HL-60 (cell line): ENCODE results near the gene ZPBP2.
"Not testable (repeated sequence)": the region's sequence is repeated elsewhere in the genome, so short reads cannot be mapped to it uniquely, and the experiment has no call there.

Experiments used
- DNase-seq, 2 experiments: peaks; one replicate each; pipeline ENCODE4 v3.0.0-alpha.2; 2010 to 2020; ENCODE audit warnings: low read depth in 1 of 2, low spot score in 1 of 2
- H3K27ac ChIP-seq: fragments of 250-450 bp; sonication (Bioruptor Pico); replicated peaks from 2 replicates; pipeline ENCODE4 v1.5.1; 2020; ENCODE audit warnings: mild to moderate bottlenecking, moderate library complexity
- H3K27me3 ChIP-seq: fragments of 250-450 bp; sonication (Bioruptor Pico); 2 replicates; pipeline ENCODE4 v1.5.1; 2021; ENCODE audit warnings: mild to moderate bottlenecking, moderate library complexity; ENCODE audit not compliant: insufficient read depth, poor library complexity, severe bottlenecking
- H3K4me3 ChIP-seq: replicated peaks from 2 replicates; pipeline ENCODE4 v1.5.1; 2011; ENCODE audit warnings: mild to moderate bottlenecking, control low read depth, low read length; ENCODE audit not compliant: insufficient read depth
- GABPA ChIP-seq: IDR thresholded peaks from 2 replicates; pipeline ENCODE4 v1.6.1; 2012; ENCODE audit warnings: low read depth
- POLR2AphosphoS5 ChIP-seq: IDR thresholded peaks from 2 replicates; pipeline ENCODE4 v1.6.1; 2012; ENCODE audit warnings: low read depth
- REST ChIP-seq: IDR thresholded peaks from 2 replicates; pipeline ENCODE4 v1.6.1; 2012; ENCODE audit warnings: low read depth; ENCODE audit not compliant: insufficient replicate concordance
- SPI1 ChIP-seq: IDR thresholded peaks from 2 replicates; pipeline ENCODE4 v1.6.1; 2012; ENCODE audit warnings: low read depth, mild to moderate bottlenecking, borderline replicate concordance
- TF ChIP-seq, protein P1 (sequence below): IDR thresholded peaks from one replicate; pipeline ENCODE4 v1.5.1; 2011; ENCODE audit warnings: low read length, control low read depth, inconsistent platforms; ENCODE audit not compliant: insufficient read depth

The ZPBP2 gene

DNA sequence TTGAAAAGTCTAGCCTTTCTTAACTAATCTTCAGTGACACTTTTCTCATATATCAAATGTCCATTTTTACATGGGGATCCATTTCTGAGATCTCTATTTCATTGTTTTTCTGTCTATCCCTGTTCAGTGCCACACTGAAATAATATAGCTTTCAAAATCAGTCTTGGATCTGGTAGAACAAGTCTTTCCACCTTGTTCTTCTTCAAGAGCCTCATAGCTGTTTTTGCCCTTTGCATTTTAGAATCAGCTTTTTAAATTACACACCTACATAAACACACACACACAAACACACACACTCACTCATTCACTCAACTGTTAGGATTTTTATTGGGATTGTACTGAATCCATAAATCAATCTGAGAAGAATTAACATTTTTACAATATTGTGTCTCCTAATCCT lies 31.2 kb downstream of the ZPBP2 start:
- H3K27ac ChIP-seq = no peak overlapping the region
- TF ChIP-seq SPI1 (no peak), REST (no peak), POLR2AphosphoS5 (no peak), GABPA (no peak)
- TF ChIP-seq, protein P1, sequence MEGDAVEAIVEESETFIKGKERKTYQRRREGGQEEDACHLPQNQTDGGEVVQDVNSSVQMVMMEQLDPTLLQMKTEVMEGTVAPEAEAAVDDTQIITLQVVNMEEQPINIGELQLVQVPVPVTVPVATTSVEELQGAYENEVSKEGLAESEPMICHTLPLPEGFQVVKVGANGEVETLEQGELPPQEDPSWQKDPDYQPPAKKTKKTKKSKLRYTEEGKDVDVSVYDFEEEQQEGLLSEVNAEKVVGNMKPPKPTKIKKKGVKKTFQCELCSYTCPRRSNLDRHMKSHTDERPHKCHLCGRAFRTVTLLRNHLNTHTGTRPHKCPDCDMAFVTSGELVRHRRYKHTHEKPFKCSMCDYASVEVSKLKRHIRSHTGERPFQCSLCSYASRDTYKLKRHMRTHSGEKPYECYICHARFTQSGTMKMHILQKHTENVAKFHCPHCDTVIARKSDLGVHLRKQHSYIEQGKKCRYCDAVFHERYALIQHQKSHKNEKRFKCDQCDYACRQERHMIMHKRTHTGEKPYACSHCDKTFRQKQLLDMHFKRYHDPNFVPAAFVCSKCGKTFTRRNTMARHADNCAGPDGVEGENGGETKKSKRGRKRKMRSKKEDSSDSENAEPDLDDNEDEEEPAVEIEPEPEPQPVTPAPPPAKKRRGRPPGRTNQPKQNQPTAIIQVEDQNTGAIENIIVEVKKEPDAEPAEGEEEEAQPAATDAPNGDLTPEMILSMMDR = no peak
- H3K4me3 ChIP-seq = no peak overlapping the region
- no peak for DNase-seq
- no peaks in the 10 kb centered on the region for H3K27me3 ChIP-seq

DNA sequence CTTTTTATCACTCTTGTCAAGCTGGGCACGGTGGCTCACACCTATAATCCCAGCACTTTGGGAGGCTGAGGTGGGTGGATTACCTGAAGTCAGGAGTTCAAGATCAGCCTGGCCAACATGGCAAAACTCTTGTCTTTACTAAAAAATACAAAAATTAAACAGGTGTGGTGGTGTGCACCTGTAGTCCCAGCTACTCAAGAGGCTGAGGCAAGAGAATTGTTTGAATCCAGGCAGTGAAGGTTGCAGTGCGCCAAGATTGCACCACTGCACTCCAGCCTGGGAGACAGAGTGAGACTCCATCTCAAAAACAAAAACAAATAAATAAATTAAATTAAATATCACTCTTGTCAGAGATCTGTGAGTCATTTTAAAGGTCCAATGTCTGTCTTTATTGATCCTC lies 34.0 kb downstream of the ZPBP2 start:
- H3K4me3 ChIP-seq, H3K27ac ChIP-seq, DNase-seq, H3K27me3 ChIP-seq: not testable (repeated sequence)

DNA sequence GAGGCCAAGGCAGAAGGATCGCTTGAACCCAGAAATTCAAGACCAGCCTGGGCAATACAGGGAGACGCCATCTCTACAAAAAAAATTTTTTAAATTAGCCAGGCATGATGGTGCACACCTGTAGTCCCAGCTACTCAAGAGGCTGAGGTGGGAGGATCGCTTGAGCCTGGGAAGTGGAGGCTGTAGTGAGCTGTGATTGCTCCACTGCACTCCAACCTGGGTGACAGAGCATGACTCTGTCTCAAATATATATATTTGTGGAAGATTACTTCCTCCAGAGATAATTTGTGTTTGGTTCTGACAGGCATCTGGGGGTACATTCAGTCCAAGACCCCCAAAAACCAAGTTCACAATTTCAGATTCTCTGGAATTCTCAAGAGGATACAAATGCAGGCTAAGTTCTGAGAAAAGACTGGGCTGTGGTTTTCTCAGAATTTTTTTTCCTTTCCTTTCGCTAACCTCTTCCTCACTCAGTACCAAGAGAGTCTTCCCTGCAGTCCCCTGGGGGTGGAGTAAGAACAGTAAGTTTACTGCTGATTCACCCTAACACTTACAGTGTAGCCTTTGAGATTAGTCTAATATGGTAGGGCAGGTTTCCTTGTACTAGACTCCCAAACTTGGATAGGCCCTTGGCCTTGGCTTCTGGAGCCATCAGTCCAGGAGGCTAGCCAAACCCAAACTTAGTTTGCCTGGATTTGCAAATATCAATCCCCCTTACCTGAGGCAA lies 35.3 kb downstream of the ZPBP2 start:
- no peak overlapping the region for H3K27ac ChIP-seq
- peak in 1 of 2 experiments; percentile 43 for DNase-seq
- H3K4me3 ChIP-seq = no peak overlapping the region

More for the DNA sequence above, 35.3 kb downstream of the ZPBP2 start:
- H3K27me3 ChIP-seq = no peaks in the 10 kb centered on the region
- TF ChIP-seq POLR2AphosphoS5 (no peak), SPI1 (no peak), GABPA (no peak), REST (no peak)
- TF ChIP-seq, protein P1 = no peak
